Measurements from ENCODE around the gene PLEKHA4.
"Not testable (repeated sequence)": the region's sequence is repeated elsewhere in the genome, so short reads cannot be mapped to it uniquely, and the experiment has no call there.

Gene PLEKHA4

GRCh38 chr19:48798937-48799336 lies 69.5 kb downstream of the PLEKHA4 start:
- no peak for DNase-seq (ENCODE audit: low spot score)
- no peak for FAIRE-seq

GRCh38 chr19:48797103-48797502 lies 71.3 kb downstream of the PLEKHA4 start:
- FAIRE-seq (no peak), DNase-seq (ENCODE audit: low spot score) (no peak)

DNA sequence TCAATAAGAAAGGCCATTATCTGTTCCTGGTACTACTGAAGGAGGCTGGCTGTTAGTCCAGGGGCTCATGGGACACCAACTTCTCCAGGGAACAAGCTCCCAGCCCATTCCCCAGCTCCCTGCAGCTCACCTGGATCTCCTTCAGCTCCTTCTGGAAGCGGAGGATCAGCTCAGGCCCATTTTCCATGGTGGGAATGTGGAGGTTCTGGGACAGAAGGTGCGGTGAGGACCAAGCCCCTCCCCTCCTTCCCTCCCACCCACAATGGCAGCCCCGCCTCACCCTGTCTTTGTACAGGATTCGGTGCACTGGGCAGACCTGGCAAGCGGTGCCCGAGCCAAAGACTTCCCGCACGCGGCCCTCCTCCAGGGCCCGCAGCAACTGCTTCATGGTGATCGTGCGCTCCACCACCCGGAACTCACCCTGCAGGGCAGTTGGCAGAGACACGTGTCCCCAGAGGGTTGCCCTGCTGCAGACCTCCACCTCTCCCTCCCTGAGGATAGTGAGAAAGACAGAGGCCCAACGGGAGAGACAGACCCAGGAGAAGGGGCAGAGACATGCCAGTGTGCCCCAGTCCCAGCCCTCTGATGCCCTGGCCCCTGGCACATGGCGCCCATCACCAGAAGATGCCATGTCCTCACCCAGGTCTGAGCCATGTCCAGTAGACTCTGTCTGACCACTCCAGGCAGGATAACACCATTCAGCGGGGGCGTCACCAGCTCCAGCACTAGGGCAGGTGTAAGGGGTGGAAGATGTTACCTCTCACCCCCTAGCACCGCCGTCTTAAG lies 71.9 kb downstream of the PLEKHA4 start:
- DNase-seq (ENCODE audit: low spot score) (no peak), FAIRE-seq (no peak)

DNA sequence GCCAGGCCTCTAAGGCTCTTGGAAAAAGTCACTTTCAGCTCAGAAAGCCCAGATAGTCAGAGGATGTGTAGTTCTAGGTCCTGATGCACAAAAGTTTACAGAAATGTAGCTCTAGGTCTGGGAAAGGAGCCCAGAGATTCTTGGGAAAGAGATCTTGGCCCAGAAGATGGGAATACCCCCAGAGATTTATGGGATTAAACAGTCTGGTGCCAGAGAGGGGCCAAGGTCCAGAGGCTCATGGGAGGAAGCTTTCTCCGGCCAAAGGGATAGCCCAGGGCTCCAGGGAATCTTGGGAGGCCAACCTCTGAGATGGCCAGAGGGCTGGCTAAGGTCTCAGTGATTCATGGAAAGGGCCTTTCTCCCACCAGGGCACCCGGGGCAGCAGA lies 72.7 kb downstream of the PLEKHA4 start:
- FAIRE-seq (no peak), DNase-seq (ENCODE audit: low spot score) (no peak)

DNA sequence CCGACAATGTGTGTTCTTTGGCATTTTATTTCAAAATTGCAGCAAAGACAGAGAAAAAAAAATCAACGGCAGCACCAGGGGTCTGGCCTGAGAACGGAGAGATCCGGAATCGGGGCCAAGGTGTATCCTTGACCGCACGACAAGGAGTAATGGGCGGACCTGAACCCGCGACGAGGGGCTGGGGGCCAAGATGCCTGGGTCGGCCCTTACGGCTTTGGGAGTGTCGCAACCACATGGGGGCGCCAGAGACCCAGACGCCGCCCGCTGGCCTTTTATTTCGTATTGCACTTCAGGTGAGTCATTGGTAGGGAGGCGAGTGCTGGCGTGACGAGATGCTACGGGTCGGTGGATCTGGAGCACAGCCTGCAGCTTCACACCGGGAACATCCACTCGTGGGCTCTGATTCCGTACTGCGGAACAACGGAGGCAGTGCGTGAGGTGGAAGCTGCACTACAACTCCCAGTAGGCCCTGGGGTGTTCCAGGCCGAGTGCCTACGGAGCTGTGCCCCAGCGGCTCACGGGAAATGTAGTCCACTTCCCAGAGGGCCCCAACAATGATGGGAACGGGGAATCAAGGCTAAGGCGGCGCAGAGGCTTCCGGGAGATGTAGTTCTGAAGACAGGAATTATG lies 73.2 kb downstream of the PLEKHA4 start:
- FAIRE-seq, result peak; percentile 83

DNA sequence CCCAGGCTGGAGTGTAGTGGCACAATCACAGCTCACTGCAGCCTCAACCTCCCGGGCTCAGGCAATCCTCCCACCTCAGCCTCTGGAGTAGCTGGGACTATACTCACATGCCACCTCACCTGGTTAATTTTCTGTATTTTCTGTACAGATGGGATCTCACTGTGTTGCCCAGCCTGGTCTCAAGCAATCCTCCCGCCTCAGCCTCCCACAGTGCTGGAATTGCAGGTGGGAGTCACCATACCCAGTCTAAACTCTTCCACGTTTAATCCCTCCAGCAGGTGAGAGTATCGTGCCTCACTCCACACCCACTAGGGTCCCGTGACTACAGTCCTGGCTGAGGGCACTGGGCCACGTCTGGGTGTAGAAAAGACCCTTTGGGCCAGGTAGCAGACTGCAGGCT lies 74.1 kb downstream of the PLEKHA4 start:
- DNase-seq (ENCODE audit: low spot score) (no peak), FAIRE-seq (no peak)

More for the DNA sequence above, 73.2 kb downstream of the PLEKHA4 start:
- DNase-seq (ENCODE audit: low spot score), result peak; percentile 92

DNA sequence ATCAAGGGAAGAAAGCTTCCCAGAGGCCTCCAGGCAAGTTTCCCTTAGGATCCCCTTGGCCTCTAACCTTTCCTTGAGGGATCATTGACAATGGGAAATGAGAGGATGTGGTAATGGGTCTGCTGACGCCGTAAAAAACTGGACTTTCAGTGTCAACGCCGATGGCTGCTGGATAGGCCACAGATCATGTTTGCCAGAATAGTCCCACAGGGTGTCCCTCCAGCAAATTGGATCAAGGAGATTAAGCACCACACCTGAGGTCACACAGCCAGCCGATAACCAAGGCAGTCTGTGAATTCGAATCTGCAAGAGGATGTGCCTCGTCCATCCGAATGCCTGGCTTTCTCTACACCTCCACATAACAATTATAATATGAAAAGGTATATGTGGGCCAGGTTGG lies 75.1 kb downstream of the PLEKHA4 start:
- FAIRE-seq (no peak), DNase-seq (ENCODE audit: low spot score) (no peak)

DNA sequence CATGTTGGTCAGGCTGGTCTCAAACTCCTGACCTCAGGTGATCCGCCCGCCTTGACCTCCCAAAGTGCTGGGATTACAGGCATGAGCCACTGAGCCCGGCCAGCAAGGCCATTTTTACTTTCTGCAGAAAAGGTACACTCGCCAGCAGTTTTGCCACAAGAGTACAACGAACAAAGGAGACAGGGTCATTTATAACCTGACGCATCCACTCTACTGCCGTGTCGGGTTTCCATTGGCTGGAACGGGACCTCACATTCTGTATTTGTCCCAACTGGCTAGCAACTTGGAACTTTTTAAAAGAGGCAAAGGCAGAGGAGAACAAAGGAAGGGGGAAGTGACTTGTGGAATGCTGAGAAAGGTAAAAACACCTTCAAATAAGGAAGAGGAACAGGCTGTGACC lies 81.1 kb downstream of the PLEKHA4 start:
- not testable (repeated sequence) for DNase-seq (ENCODE audit: low spot score); FAIRE-seq

Data from urothelium cell line (cell line).